ENCODE data around the gene PLCB4.

The PLCB4 gene

DNA sequence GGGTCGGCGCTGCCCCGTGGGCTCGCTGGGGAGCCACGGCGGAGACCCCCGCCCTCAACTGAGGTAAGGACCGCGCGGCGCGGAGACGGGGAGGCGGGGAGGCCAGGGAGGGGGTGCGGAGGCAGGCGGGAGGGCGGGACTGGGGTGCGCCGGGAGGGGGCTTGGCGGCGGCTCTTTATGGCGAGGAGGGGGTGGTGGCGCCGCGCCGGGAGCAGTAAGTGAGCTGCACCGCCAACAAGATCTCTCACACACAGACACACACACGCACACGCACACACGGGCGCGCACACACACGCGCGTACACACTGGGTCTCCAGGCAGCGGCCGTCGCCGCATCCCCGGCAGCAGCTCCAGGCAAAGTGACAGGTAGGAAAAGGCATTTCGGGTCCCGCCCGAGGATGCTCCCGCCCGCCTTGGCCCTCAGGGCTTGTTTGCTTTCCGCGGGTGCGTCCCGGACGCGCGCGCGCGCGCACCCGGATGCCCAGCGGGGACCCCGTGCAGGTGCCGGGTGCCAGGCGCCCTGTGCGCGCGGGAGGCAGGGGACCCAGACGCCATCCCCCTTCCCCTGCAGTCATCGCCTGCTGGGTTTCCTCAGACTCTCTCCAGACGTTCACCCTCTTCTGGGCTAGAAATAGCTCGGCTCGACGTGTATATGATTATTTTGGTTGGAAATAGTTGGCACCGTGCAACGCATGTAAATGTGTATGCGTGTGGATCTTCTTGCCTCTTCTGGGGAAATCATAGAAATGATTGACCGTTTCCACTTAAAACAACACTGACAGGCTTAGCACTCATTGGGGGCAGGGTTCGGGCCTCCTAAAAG, at the start of gene PLCB4:
TSS of gene PLCB4 (plus strand) at position 247 of the 823 bp plus-strand sequence. CDS start 238,728 bp downstream, outside the sequence.
- H3K9ac ChIP-seq (ENCODE audit: low read length) = peak within 1 kb of the TSS; percentile 75
- no peaks in the 10 kb centered on the region for H3K9me3 ChIP-seq (ENCODE audit: control insufficient read depth, low read length)

GRCh38 chr20:9019833-9020232, 49.1 kb upstream of the PLCB4 start:
- H3K27me3 ChIP-seq (ENCODE audit: control insufficient read depth, insufficient read depth, low read length) = no peaks in the 10 kb centered on the region
- no peak overlapping the region for H3K4me3 ChIP-seq (ENCODE audit: low read length)
- no peaks in the 10 kb centered on the region for H3K36me3 ChIP-seq (ENCODE audit: control insufficient read depth, insufficient read depth, low read length)
- no peaks in the 10 kb centered on the region for H3K9me3 ChIP-seq (ENCODE audit: control insufficient read depth, low read length)
- H3K9ac ChIP-seq (ENCODE audit: low read length) = no peak overlapping the region
- H3K4me1 ChIP-seq (ENCODE audit: control insufficient read depth, insufficient read depth, low read length) = no peaks in the 10 kb centered on the region

More for the DNA sequence above, at the start of gene PLCB4:
- Histone ChIP-seq H3K36me3 (ENCODE audit: control insufficient read depth, insufficient read depth, low read length) (no peaks in the 10 kb centered on the region), H3K27me3 (ENCODE audit: control insufficient read depth, insufficient read depth, low read length) (no peaks in the 10 kb centered on the region), H3K4me3 (ENCODE audit: low read length) (peak within 1 kb of the TSS; percentile 58), H3K4me1 (ENCODE audit: control insufficient read depth, insufficient read depth, low read length) (peaks cover 28% of the 10 kb centered on the region)

DNA sequence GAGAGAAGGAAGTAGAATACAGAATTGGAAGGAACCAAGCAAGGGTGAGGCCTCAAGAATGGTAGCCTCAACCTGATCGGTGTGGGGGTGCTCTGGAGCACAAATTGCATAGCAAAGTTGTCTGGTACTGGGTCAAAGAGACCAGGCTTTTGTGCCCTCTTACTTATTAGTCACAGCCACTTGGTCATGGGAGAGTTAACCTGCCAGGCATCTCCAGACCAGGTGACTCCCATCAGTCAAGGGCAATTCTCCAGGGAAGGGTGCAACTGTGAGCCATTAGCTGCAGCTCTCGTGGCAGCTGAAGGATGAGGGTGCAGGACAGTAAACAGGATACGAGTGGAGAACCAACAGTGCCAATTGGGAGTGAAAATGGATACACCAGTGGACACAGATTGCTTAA, 47.7 kb upstream of the PLCB4 start:
- Histone ChIP-seq H3K36me3 (ENCODE audit: control insufficient read depth, insufficient read depth, low read length) (no peaks in the 10 kb centered on the region), H3K9me3 (ENCODE audit: control insufficient read depth, low read length) (no peaks in the 10 kb centered on the region), H3K9ac (ENCODE audit: low read length) (no peak overlapping the region), H3K4me3 (ENCODE audit: low read length) (no peak overlapping the region), H3K4me1 (ENCODE audit: control insufficient read depth, insufficient read depth, low read length) (no peaks in the 10 kb centered on the region), H3K27me3 (ENCODE audit: control insufficient read depth, insufficient read depth, low read length) (no peaks in the 10 kb centered on the region)

- H3K9me3 ChIP-seq (ENCODE audit: control insufficient read depth, low read length) = no peaks in the 10 kb centered on the region
- H3K4me3 ChIP-seq (ENCODE audit: low read length) = no peak overlapping the region
- H3K36me3 ChIP-seq (ENCODE audit: control insufficient read depth, insufficient read depth, low read length) = no peaks in the 10 kb centered on the region
- no peaks in the 10 kb centered on the region for H3K27me3 ChIP-seq (ENCODE audit: control insufficient read depth, insufficient read depth, low read length)
- no peak overlapping the region for H3K9ac ChIP-seq (ENCODE audit: low read length)
- no peaks in the 10 kb centered on the region for H3K4me1 ChIP-seq (ENCODE audit: control insufficient read depth, insufficient read depth, low read length)
Measured at GRCh38 chr20:9021699-9022098, 47.2 kb upstream of the PLCB4 start.

- Histone ChIP-seq H3K36me3 (ENCODE audit: control insufficient read depth, insufficient read depth, low read length) (no peaks in the 10 kb centered on the region), H3K9me3 (ENCODE audit: control insufficient read depth, low read length) (no peaks in the 10 kb centered on the region), H3K27me3 (ENCODE audit: control insufficient read depth, insufficient read depth, low read length) (no peaks in the 10 kb centered on the region), H3K4me3 (ENCODE audit: low read length) (no peak overlapping the region), H3K4me1 (ENCODE audit: control insufficient read depth, insufficient read depth, low read length) (no peaks in the 10 kb centered on the region), H3K9ac (ENCODE audit: low read length) (no peak overlapping the region)
Measured at GRCh38 chr20:9022376-9022775, 46.5 kb upstream of the PLCB4 start.

GRCh38 chr20:9024606-9025005, 44.3 kb upstream of the PLCB4 start:
- H3K9ac ChIP-seq (ENCODE audit: low read length) = no peak overlapping the region
- no peaks in the 10 kb centered on the region for H3K36me3 ChIP-seq (ENCODE audit: control insufficient read depth, insufficient read depth, low read length)
- H3K4me1 ChIP-seq (ENCODE audit: control insufficient read depth, insufficient read depth, low read length) = no peaks in the 10 kb centered on the region
- H3K9me3 ChIP-seq (ENCODE audit: control insufficient read depth, low read length) = no peaks in the 10 kb centered on the region
- H3K4me3 ChIP-seq (ENCODE audit: low read length) = no peak overlapping the region
- H3K27me3 ChIP-seq (ENCODE audit: control insufficient read depth, insufficient read depth, low read length) = no peaks in the 10 kb centered on the region

DNA sequence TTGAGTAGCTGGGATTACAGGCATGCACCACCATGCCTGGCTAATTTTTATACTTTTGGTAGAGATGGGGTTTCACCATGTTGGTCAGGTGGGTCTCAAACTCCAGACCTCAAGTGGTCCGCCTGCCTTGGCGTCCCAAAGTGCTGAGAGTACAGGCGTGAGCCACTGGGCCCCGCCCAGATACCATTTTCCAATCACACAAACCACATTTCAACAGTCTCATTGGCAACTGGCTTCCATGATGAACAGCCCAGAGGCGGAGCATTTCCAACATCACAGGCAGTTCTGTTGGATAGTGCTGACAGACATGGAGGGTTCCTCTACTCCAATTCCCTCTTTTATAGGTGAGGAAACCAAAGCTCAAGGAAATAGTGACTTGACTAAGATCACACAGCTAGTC, 43.9 kb upstream of the PLCB4 start:
- Histone ChIP-seq H3K9ac (ENCODE audit: low read length) (no peak overlapping the region), H3K27me3 (ENCODE audit: control insufficient read depth, insufficient read depth, low read length) (no peaks in the 10 kb centered on the region), H3K36me3 (ENCODE audit: control insufficient read depth, insufficient read depth, low read length) (no peaks in the 10 kb centered on the region), H3K9me3 (ENCODE audit: control insufficient read depth, low read length) (no peaks in the 10 kb centered on the region), H3K4me3 (ENCODE audit: low read length) (no peak overlapping the region), H3K4me1 (ENCODE audit: control insufficient read depth, insufficient read depth, low read length) (no peaks in the 10 kb centered on the region)

GRCh38 chr20:9025643-9026042, 43.2 kb upstream of the PLCB4 start:
- Histone ChIP-seq H3K4me3 (ENCODE audit: low read length) (no peak overlapping the region), H3K9me3 (ENCODE audit: control insufficient read depth, low read length) (no peaks in the 10 kb centered on the region), H3K27me3 (ENCODE audit: control insufficient read depth, insufficient read depth, low read length) (no peaks in the 10 kb centered on the region), H3K36me3 (ENCODE audit: control insufficient read depth, insufficient read depth, low read length) (no peaks in the 10 kb centered on the region), H3K4me1 (ENCODE audit: control insufficient read depth, insufficient read depth, low read length) (no peaks in the 10 kb centered on the region), H3K9ac (ENCODE audit: low read length) (no peak overlapping the region)

GRCh38 chr20:9027626-9028025, 41.3 kb upstream of the PLCB4 start:
- Histone ChIP-seq H3K4me1 (ENCODE audit: control insufficient read depth, insufficient read depth, low read length) (no peaks in the 10 kb centered on the region), H3K4me3 (ENCODE audit: low read length) (no peak overlapping the region)

GRCh38 chr20:9028419-9028818, 40.5 kb upstream of the PLCB4 start:
- no peaks in the 10 kb centered on the region for H3K27me3 ChIP-seq (ENCODE audit: control insufficient read depth, insufficient read depth, low read length)
- H3K36me3 ChIP-seq (ENCODE audit: control insufficient read depth, insufficient read depth, low read length) = no peaks in the 10 kb centered on the region

More at GRCh38 chr20:9027626-9028025, 41.3 kb upstream of the PLCB4 start:
- Histone ChIP-seq H3K9ac (ENCODE audit: low read length) (no peak overlapping the region), H3K36me3 (ENCODE audit: control insufficient read depth, insufficient read depth, low read length) (no peaks in the 10 kb centered on the region), H3K9me3 (ENCODE audit: control insufficient read depth, low read length) (no peaks in the 10 kb centered on the region), H3K27me3 (ENCODE audit: control insufficient read depth, insufficient read depth, low read length) (no peaks in the 10 kb centered on the region)

GRCh38 chr20:9031991-9032390, 36.9 kb upstream of the PLCB4 start:
- Histone ChIP-seq H3K27me3 (ENCODE audit: control insufficient read depth, insufficient read depth, low read length) (no peaks in the 10 kb centered on the region), H3K36me3 (ENCODE audit: control insufficient read depth, insufficient read depth, low read length) (no peaks in the 10 kb centered on the region), H3K4me3 (ENCODE audit: low read length) (no peak overlapping the region), H3K9ac (ENCODE audit: low read length) (no peak overlapping the region), H3K4me1 (ENCODE audit: control insufficient read depth, insufficient read depth, low read length) (no peaks in the 10 kb centered on the region), H3K9me3 (ENCODE audit: control insufficient read depth, low read length) (no peaks in the 10 kb centered on the region)

More at GRCh38 chr20:9028419-9028818, 40.5 kb upstream of the PLCB4 start:
- no peaks in the 10 kb centered on the region for H3K4me1 ChIP-seq (ENCODE audit: control insufficient read depth, insufficient read depth, low read length)
- no peaks in the 10 kb centered on the region for H3K9me3 ChIP-seq (ENCODE audit: control insufficient read depth, low read length)
- no peak overlapping the region for H3K9ac ChIP-seq (ENCODE audit: low read length)
- no peak overlapping the region for H3K4me3 ChIP-seq (ENCODE audit: low read length)

GRCh38 chr20:9032758-9033157, 36.1 kb upstream of the PLCB4 start:
- no peak overlapping the region for H3K4me3 ChIP-seq (ENCODE audit: low read length)
- H3K27me3 ChIP-seq (ENCODE audit: control insufficient read depth, insufficient read depth, low read length) = no peaks in the 10 kb centered on the region
- no peaks in the 10 kb centered on the region for H3K4me1 ChIP-seq (ENCODE audit: control insufficient read depth, insufficient read depth, low read length)
- no peak overlapping the region for H3K9ac ChIP-seq (ENCODE audit: low read length)
- H3K9me3 ChIP-seq (ENCODE audit: control insufficient read depth, low read length) = no peaks in the 10 kb centered on the region
- no peaks in the 10 kb centered on the region for H3K36me3 ChIP-seq (ENCODE audit: control insufficient read depth, insufficient read depth, low read length)
